Measurements from ENCODE around the gene NUP58. TPM values are rescaled to one million over a fixed set of nuclear protein-coding genes. Genes with fewer than 3 reads are reported as not detected.

NUP58 gene
- total RNA-seq, 4 donors from 2014 or later: 24.4 to 96.6 (median 42.4) TPM

GRCh38 chr13:25291691-25292090 is 9.7 kb upstream of the NUP58 start:
- Histone ChIP-seq H3K27me3 (no peaks in the 10 kb centered on the region), H3K4me1 (no peaks in the 10 kb centered on the region), H3K9me3 (no peaks in the 10 kb centered on the region), H3K27ac (no peak overlapping the region), H3K36me3 (no peaks in the 10 kb centered on the region), H3K4me3 (no peak overlapping the region)
- TF ChIP-seq CTCF (IDR thresholded peaks at IDR 0.05) (no peak), POLR2A (IDR thresholded peaks at IDR 0.05) (no peak)
- DNase-seq: no peak

GRCh38 chr13:25292301-25292700 is 9.1 kb upstream of the NUP58 start:
- H3K4me3 ChIP-seq: no peak overlapping the region
- H3K9me3 ChIP-seq: no peaks in the 10 kb centered on the region
- no peaks in the 10 kb centered on the region for H3K36me3 ChIP-seq
- H3K27me3 ChIP-seq: no peaks in the 10 kb centered on the region
- no peak for DNase-seq
- no peak overlapping the region for H3K27ac ChIP-seq
- TF ChIP-seq CTCF (IDR thresholded peaks at IDR 0.05) (no peak), POLR2A (IDR thresholded peaks at IDR 0.05) (no peak)
- no peaks in the 10 kb centered on the region for H3K4me1 ChIP-seq

GRCh38 chr13:25295228-25295627 is 6.2 kb upstream of the NUP58 start:
- Histone ChIP-seq H3K27me3 (no peaks in the 10 kb centered on the region), H3K36me3 (no peaks in the 10 kb centered on the region), H3K4me3 (no peak overlapping the region), H3K27ac (no peak overlapping the region), H3K9me3 (no peaks in the 10 kb centered on the region), H3K4me1 (no peaks in the 10 kb centered on the region)
- TF ChIP-seq CTCF (IDR thresholded peaks at IDR 0.05) (no peak), POLR2A (IDR thresholded peaks at IDR 0.05) (no peak)
- no peak for DNase-seq

- Histone ChIP-seq H3K4me1 (no peaks in the 10 kb centered on the region), H3K27ac (no peak overlapping the region), H3K36me3 (no peaks in the 10 kb centered on the region), H3K4me3 (no peak overlapping the region), H3K9me3 (no peaks in the 10 kb centered on the region), H3K27me3 (no peaks in the 10 kb centered on the region)
- TF ChIP-seq POLR2A (IDR thresholded peaks at IDR 0.05) (no peak), CTCF (IDR thresholded peaks at IDR 0.05) (no peak)
- DNase-seq: no peak
Observed at GRCh38 chr13:25295701-25296100, 5.7 kb upstream of the NUP58 start.

GRCh38 chr13:25300861-25301346 is 521 bp upstream of the NUP58 start:
- Histone ChIP-seq H3K36me3 (peaks cover 0 to 6% (median 0%) of the 10 kb centered on the region in 3 donors), H3K27ac (peak overlapping the region; percentile 82 to 96 (median 88)), H3K27me3 (no peaks in the 10 kb centered on the region), H3K4me3 (peak overlapping the region; percentile 60 to 94 (median 80)), H3K9me3 (no peaks in the 10 kb centered on the region), H3K4me1 (peaks cover 0 to 22% (median 4%) of the 10 kb centered on the region in 4 donors)
- TF ChIP-seq CTCF (IDR thresholded peaks at IDR 0.05) (no peak), POLR2A (IDR thresholded peaks at IDR 0.05) (no peak)
- DNase-seq: peak in 2 of 3 donors; percentile 47 to 52

- H3K4me1 ChIP-seq: peaks cover 0 to 22% (median 4%) of the 10 kb centered on the region in 4 donors
- TF ChIP-seq POLR2A (IDR thresholded peaks at IDR 0.05) (no peak), CTCF (IDR thresholded peaks at IDR 0.05) (no peak)
- no peaks in the 10 kb centered on the region for H3K9me3 ChIP-seq
- no peak for DNase-seq
- H3K27ac ChIP-seq: peak overlapping the region; percentile 82 to 96 (median 88)
- peak overlapping the region; percentile 60 to 94 (median 80) for H3K4me3 ChIP-seq
- H3K27me3 ChIP-seq: no peaks in the 10 kb centered on the region
- peaks cover 0 to 6% (median 0%) of the 10 kb centered on the region in 3 donors for H3K36me3 ChIP-seq
Observed at GRCh38 chr13:25302121-25302520, 696 bp downstream of the NUP58 start.

All from Peyer's patch (tissue), 4 donors.